ENCODE data around the gene SLC38A3.

DNA sequence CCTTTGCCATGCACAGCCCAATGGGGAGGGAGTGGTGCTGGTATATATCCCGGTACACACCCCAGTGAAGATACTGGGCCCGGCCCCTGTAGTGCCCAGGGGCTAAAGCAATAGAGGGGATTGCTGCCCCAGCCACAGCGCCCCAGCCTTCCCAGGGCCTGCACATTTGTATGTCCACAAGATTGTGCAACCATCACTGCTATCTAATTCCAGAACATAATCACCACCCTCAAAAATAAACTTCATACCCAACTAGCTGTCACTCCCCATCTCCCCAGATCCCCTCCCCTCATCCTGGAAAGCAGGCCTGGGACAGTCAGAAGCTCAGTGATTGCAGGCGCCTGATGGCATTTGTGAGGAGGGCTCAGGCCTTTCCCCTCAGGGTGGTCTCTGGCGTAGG is 44.4 kb downstream of the SLC38A3 start:
- TF ChIP-seq, protein P1, sequence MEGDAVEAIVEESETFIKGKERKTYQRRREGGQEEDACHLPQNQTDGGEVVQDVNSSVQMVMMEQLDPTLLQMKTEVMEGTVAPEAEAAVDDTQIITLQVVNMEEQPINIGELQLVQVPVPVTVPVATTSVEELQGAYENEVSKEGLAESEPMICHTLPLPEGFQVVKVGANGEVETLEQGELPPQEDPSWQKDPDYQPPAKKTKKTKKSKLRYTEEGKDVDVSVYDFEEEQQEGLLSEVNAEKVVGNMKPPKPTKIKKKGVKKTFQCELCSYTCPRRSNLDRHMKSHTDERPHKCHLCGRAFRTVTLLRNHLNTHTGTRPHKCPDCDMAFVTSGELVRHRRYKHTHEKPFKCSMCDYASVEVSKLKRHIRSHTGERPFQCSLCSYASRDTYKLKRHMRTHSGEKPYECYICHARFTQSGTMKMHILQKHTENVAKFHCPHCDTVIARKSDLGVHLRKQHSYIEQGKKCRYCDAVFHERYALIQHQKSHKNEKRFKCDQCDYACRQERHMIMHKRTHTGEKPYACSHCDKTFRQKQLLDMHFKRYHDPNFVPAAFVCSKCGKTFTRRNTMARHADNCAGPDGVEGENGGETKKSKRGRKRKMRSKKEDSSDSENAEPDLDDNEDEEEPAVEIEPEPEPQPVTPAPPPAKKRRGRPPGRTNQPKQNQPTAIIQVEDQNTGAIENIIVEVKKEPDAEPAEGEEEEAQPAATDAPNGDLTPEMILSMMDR (IDR thresholded peaks at IDR 0.05), result no peak
- no peak for TF ChIP-seq EZH2 (IDR thresholded peaks at IDR 0.05; ENCODE audit: borderline replicate concordance, insufficient read depth, low read depth, low read length, poor library complexity, severe bottlenecking)

Data from B cell (primary cell).